Choroid plexus epithelial cell (primary cell): Measurements from ENCODE around the gene NLRP6.
"Not testable (repeated sequence)": the region's sequence is repeated elsewhere in the genome, so short reads cannot be mapped to it uniquely, and the experiment has no call there.

Experiments used
- DNase-seq: peaks from one replicate; pipeline ENCODE4 v3.0.0-alpha.2; 2010; ENCODE audit warnings: low read depth
- H3K4me3 ChIP-seq: 2 replicates; pipeline ENCODE4 v1.5.1; 2011; ENCODE audit warnings: low read depth, mild to moderate bottlenecking, control low read depth, low read length, moderate library complexity
- TF ChIP-seq, protein P1 (sequence below): conservative IDR thresholded peaks from 2 replicates; pipeline ENCODE4 v1.5.1; 2011; ENCODE audit warnings: low read depth, mild to moderate bottlenecking, control low read depth, inconsistent platforms, low read length, moderate library complexity

Gene NLRP6

DNA sequence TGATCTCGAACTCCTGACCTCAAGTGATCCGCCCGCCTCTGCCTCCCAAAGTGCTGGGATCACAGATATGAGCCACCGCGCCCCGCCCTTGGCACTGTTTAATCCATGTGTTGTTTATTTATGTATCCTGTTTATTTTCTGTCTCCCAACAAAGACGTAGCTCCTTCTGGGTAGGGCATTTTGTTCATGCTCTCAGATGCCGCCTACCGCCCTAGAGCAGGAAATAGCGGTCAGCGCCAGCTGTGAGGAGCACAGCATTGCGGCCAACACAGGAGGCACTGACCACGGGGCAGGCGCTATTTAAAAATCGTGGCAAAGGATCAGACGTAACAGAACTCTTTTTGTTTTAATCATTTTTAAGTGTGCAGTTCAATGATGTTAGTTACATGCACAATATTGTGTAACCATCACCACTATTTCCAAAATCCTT is 9.5 kb upstream of the NLRP6 start:
- H3K4me3 ChIP-seq: not testable (repeated sequence)
- DNase-seq: peak; percentile 64
- TF ChIP-seq, protein P1, sequence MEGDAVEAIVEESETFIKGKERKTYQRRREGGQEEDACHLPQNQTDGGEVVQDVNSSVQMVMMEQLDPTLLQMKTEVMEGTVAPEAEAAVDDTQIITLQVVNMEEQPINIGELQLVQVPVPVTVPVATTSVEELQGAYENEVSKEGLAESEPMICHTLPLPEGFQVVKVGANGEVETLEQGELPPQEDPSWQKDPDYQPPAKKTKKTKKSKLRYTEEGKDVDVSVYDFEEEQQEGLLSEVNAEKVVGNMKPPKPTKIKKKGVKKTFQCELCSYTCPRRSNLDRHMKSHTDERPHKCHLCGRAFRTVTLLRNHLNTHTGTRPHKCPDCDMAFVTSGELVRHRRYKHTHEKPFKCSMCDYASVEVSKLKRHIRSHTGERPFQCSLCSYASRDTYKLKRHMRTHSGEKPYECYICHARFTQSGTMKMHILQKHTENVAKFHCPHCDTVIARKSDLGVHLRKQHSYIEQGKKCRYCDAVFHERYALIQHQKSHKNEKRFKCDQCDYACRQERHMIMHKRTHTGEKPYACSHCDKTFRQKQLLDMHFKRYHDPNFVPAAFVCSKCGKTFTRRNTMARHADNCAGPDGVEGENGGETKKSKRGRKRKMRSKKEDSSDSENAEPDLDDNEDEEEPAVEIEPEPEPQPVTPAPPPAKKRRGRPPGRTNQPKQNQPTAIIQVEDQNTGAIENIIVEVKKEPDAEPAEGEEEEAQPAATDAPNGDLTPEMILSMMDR: peak; percentile 22

DNA sequence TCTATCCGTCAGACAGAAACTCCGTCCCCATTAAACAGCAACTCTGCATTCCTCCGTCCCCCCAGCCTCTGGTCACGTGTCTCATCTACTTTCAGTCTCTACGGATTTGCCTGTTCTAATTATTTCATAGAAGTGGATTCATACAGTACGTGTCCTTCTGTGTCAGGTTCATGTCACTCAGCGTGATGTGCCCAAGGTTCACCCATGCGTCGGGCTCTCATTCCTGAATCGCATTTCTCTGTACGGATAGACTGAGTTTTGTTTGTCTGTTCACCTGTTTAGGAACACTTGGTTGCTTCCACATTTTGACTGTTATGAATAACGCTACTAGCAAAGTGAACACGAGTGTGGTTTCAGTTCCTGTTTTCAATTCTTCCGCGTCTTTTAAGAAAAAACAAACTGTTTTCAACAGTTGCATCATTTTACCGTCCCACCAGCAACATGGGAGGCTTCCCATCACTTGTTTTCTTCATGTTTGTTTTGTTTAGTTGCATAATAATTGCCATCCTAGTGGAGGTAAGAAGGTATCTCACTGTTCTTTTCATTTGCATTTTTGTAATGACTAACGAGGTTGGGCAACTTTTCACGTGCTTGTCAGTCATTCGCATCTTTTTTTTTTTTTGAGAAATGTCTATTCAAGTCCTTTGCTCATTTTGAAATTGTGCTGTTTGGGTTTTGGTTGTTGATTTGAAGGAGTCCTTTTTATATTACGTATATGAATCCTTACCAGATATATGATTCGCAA is 8.9 kb upstream of the NLRP6 start:
- TF ChIP-seq, protein P1: no peak
- peak; percentile 26 for DNase-seq
- peak overlapping the region; percentile 35 for H3K4me3 ChIP-seq

DNA sequence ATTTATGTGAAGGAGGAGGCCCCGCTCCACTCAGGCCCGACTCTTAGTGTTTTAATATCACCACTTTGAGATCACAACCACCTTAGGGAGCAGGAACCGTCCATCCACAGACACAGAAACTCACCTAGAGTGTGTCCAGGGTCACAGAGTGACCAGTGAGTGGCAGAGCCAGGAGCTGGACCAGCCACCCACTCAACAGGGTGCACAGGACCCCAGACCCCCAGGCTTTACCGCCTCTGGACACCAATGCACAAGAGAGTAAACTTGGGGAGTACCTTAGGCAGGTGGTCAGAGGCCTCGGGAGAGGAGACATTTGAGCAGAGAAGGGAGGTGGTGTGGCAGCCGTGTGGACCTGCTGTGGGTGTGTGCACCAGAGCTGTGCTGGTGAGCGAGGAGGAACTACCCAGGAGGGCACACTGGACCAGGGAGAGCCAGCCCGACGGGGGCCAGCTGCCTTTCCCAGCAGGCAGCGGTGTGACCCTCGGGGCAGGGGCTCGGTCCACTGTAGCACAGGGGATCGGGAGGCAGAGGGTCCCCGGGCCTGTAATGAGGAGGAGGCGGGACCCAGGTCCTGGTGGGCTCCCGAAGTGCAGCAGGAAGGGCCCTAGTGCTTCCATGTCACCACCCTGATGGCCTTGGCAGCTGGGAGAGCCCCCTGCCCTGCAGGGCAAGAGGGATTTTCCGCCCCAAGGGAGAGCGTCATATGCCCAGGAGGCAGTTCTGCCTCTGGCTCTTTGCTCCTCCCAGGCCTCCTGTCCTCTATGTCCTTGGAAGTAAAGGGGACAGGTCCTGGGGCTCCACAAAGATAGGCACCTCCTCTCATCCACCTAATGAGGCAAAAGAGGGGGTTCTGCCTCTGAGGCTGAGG is 7.5 kb upstream of the NLRP6 start:
- TF ChIP-seq, protein P1: no peak
- no peak for DNase-seq
- H3K4me3 ChIP-seq: no peak overlapping the region

DNA sequence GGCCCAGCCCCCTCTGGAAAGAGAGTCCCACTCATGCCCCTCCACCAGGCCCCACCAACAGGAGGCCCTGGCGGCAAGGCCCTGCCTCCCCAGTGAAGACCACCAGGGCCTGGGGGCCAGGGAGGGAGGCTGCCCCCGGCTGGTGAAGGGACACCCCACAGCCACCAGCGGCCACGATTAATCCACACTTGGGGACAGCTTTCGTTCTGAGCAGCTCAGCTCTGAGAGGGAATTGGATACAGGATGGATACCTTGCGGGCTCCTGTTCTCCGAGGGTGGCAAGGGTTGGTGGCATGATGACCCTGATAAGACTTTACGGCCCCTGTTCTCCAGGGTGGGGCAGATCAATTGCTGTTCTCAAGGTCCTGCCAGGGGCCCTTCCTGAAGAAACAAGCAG is 6.9 kb upstream of the NLRP6 start:
- no peak overlapping the region for H3K4me3 ChIP-seq
- TF ChIP-seq, protein P1: no peak
- no peak for DNase-seq

DNA sequence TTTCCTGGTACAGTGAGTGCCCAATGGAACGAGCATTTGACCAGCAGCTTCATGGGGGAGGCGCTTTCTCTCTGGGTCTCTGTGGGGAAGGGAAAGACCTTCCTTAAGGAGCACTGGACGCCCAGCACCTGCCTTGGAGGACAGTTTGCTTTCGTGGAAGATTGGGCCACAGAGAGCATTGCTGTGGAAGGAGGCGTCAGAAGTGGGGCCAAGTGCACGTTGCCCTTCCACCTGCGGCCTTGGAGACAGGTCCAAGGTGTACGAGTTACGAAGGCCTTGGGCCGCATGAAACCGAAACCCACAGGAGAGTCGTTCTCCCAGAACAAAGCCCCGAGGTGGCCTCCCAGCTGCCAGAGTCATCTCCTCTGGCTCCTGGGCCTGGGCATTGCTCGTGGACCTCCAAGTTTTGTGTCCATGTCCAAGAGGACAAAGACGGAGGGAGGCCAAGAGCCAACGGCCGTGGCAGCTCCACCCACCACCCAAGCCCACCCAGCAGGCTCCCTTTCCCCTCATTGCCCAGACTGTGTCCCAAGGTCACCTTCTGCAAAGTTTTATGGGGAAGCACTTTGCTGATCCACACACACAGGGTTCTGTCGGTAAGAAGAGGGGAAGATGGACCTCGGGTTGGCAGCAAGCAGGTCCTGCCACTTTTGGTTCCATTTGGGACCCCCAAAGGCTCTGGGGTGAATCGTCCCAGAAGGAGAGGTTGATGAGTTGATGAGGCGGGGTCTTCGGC is 5.8 kb upstream of the NLRP6 start:
- H3K4me3 ChIP-seq: no peak overlapping the region
- DNase-seq: no peak

DNA sequence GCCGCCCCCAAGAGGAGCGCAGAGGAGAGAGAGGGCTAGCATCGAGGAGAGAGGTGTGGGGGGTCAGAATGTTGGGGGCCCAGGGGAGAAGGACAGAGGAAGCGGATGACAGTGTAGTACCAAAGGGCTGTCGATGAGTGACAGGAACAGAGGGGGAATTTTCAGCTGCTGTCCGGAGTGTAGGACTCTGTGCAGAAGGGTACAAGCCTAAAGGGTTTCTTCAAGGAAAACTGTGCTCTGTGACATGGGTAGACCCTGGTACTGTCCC is 5.3 kb upstream of the NLRP6 start:
- H3K4me3 ChIP-seq: no peak overlapping the region
- TF ChIP-seq, protein P1: no peak
- DNase-seq: no peak

More for the DNA sequence above, 5.8 kb upstream of the NLRP6 start:
- TF ChIP-seq, protein P1: no peak
